Adrenal gland (tissue), 12 donors: Measurements from ENCODE around the gene FEM1B. TPM values are rescaled to one million over a fixed set of nuclear protein-coding genes. Genes with fewer than 3 reads are reported as not detected.
A peak's percentile ranks its signal among the peaks of the same experiment; 100 is the strongest.

Experiments
- DNase-seq, 7 donors: peaks; one replicate each; pipeline ENCODE4 v3.0.0-alpha.2; 2019 to 2020
- H3K27ac ChIP-seq, 5 donors: fragments of 200-600 bp; sonication (generic) in 4 of 5; 1 replicate in 3 of 5; 2 replicates in 2 of 5; pipeline versions ENCODE4 v1.5.1 to v1.8.0; 2016 to 2020; ENCODE audit warnings: mild to moderate bottlenecking in 1 of 5
- H3K27me3 ChIP-seq: fragments of 200-600 bp; 2 replicates; pipeline ENCODE4 v1.8.0; 2021
- H3K36me3 ChIP-seq, 2 donors: fragments of 200-600 bp; replicated peaks in 1 of 2; 1 replicate in 1 of 2; 2 replicates in 1 of 2; pipeline versions ENCODE4 v1.5.1 to v1.8.0; 2018 to 2022
- H3K4me1 ChIP-seq, 2 donors: fragments of 200-600 bp; replicated peaks in 1 of 2; 1 replicate in 1 of 2; 2 replicates in 1 of 2; pipeline versions ENCODE4 v1.5.1 to v1.8.0; 2018 to 2021
- H3K4me3 ChIP-seq, 4 donors: fragments of 200-600 bp; sonication (generic) in 3 of 4; one replicate each; pipeline ENCODE4 v1.5.1; 2016 to 2018
- H3K9me3 ChIP-seq, 3 donors: fragments of 200-600 bp; sonication (generic) in 1 of 3; replicated peaks in 1 of 3; 1 replicate in 2 of 3; 2 replicates in 1 of 3; pipeline versions ENCODE4 v1.5.1 to v1.8.0; 2016 to 2021
- CTCF ChIP-seq, 6 experiments: fragments of 450-650 bp in 4 of 6; fragments of 200-600 bp in 2 of 6; sonication (generic) in 1 of 6; IDR thresholded peaks; 1 replicate in 5 of 6; 2 replicates in 1 of 6; pipeline versions ENCODE4 v1.5.1 to v1.8.0; 2016 to 2021; ENCODE audit warnings: antibody characterized with exemption in 6 of 6, mild to moderate bottlenecking in 2 of 6, moderate library complexity in 1 of 6
- POLR2A ChIP-seq, 2 donors: fragments of 450-650 bp; IDR thresholded peaks; one replicate each; pipeline ENCODE4 v1.6.1; 2017; ENCODE audit warnings: antibody characterized with exemption in 2 of 2, mild to moderate bottlenecking in 2 of 2, moderate library complexity in 1 of 2
- WGBS, 4 donors: extraction: QIAGEN DNeasy Blood & Tissue Kit in 2 of 4; methylation state at CpG; one replicate each; pipeline versions ENCODE4 v1.1.5 to v1.1.7; 2013 to 2017; 5-methylcytosine and 5-hydroxymethylcytosine counted together
- intact Hi-C, 2 donors: fragments of 100-400 bp; cut with DNase I; formaldehyde crosslinking; loops; one replicate each; pipeline versions ENCODE4 v1.14.1 to v1.15.0; 2022 to 2023
- polyA plus RNA-seq, 3 donors: library from polyadenylated mRNA; stranded (reverse); fragments of 200-250 nt in 2 of 3; fragments of 350-450 nt in 1 of 3; fragmentation: Illumina TruSeq in 1 of 3; extraction: RNeasy Lipid Tissue Mini Kit (QIAGEN cat#74804) in 1 of 3; gene quantifications; one replicate each; pipeline ENCODE4 v1.2.3, GENCODE V29; 2013 to 2014
- total RNA-seq, 9 donors: library from RNA; depleted of rRNA in 4 of 9; stranded (reverse); fragments of >200 nt in 4 of 9; fragments of 120-200 nt in 1 of 9; fragmentation: NEBNext Ultra II Directional in 1 of 9; extraction: Animal tissue kit (Norgen Biotek cat#: 25700) in 1 of 9; gene quantifications; one replicate each; pipeline versions ENCODE4 v1.1.0 to v1.2.4, GENCODE V29; 2013 to 2023
- donor health status: healthy with polysubstance abuse.
- donor health status: Bipolar disorder and iron deficiency.
- donor health status: DM: yes; HTN: yes; CAD: no.
- donor health status: DM: no; HTN: no; CAD: no.
- donor health status: DM: no; HTN: no; CAD: no.
- donor health status: DM: yes; HTN: yes; CAD: no.

Gene FEM1B
- total and polyA plus RNA-seq, 12 donors = 7.0 to 61.5 (median 42.7) TPM

- Histone ChIP-seq H3K27me3 (no peaks in the 10 kb centered on the region), H3K27ac (peak overlapping the region in 3 of 5 donors; percentile 29 to 72 (median 65)), H3K4me1 (peaks cover 13 to 14% of the 10 kb centered on the region in 2 donors), H3K4me3 (no peak overlapping the region), H3K36me3 (no peaks in the 10 kb centered on the region), H3K9me3 (no peaks in the 10 kb centered on the region)
- TF ChIP-seq POLR2A (IDR thresholded peaks at IDR 0.05) (no peak), CTCF (IDR thresholded peaks at IDR 0.05) (no peak)
- intact Hi-C loops = no loop called here
- peak in 1 of 7 donors; percentile 34 for DNase-seq
- WGBS, 4 donors = 65 to 78% (median 70%) methylated on average over 6 to 17 of the region's 17 CpGs
These were observed 64.5 kb downstream of the FEM1B start for GRCh38 chr15:68341760-68342725.

DNA sequence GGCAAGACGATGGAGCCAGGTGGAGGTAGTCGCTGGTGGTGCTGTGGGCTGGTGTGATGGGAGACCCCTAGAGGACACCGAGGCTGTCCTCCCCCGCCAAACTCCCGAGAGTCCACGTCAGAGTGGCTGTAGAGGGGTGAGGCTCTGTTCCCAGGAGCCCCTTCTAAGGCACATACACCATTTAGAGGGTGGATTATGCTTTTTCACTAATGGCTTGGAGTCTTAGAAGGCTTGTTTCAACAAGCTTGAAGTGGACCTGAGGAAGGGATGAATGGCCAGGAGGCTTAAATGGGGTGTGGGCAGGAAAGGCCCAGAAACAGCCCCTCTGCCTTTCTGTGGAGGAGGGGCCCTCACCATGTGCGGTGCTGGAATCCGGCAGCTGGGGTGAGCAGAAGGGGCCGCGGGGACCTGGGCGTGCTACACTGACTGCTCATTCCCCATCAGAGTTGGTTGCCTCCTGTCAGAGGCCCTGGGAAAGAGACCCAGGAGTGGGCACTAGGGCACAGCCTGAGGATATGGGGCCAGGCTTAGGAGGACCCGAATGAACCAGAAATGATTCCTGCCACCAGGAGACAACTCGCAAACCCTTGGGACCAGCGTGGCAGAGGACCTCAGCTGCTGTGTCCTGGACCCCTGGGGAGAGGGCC is 66.2 kb downstream of the FEM1B start:
- TF ChIP-seq CTCF (IDR thresholded peaks at IDR 0.05) = no peak
- no peak for TF ChIP-seq POLR2A (IDR thresholded peaks at IDR 0.05)
- H3K27me3 ChIP-seq = no peaks in the 10 kb centered on the region
- peak overlapping the region in 1 of 5 donors; percentile 72 for H3K27ac ChIP-seq
- H3K4me3 ChIP-seq = no peak overlapping the region
- H3K4me1 ChIP-seq = peaks cover 13 to 14% of the 10 kb centered on the region in 2 donors
- intact Hi-C loops = no loop called here
- no peak for DNase-seq
- 92 to 97% (median 93%) methylated on average over 10 to 14 of the region's 14 CpGs for WGBS, 4 donors
- no peaks in the 10 kb centered on the region for H3K36me3 ChIP-seq
- H3K9me3 ChIP-seq = no peaks in the 10 kb centered on the region

DNA sequence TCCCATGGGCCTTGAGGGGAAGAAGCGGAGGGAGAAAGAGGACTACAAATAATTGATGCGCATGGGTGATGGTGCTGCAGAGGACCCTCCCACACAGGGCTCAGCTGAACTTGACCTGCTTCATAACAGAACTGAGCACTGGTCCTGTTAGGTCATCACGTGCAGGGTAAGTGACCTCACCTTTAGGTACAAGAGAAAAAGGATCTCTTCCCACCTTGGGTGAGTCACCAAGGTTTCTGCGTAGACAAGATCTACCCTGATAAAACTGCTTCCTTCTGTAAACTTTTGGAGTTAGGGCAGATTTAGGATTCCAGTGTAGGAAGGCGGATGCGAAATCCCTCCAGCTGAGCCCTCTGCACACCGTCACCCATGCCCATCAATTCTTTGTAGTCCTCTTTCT is 67.1 kb downstream of the FEM1B start:
- no peaks in the 10 kb centered on the region for H3K36me3 ChIP-seq
- intact Hi-C loops = no loop called here
- no peak for TF ChIP-seq CTCF (IDR thresholded peaks at IDR 0.05)
- TF ChIP-seq POLR2A (IDR thresholded peaks at IDR 0.05) = no peak
- H3K4me1 ChIP-seq = peaks cover 13 to 14% of the 10 kb centered on the region in 2 donors
- WGBS, 4 donors = 94 to 98% (median 96%) methylated on average over 7 of the region's 7 CpGs
- no peaks in the 10 kb centered on the region for H3K9me3 ChIP-seq
- no peak for DNase-seq
- H3K4me3 ChIP-seq = no peak overlapping the region
- no peak overlapping the region for H3K27ac ChIP-seq
- no peaks in the 10 kb centered on the region for H3K27me3 ChIP-seq

Other genes starting within 250 kb of the FEM1B start
- gene PIAS1, start 223.4 kb upstream of the FEM1B start, total RNA-seq = 10 to 100 TPM; 23.3 to 60.0 (median 39.0) TPM
- 10 to 100 TPM; 12.7 to 39.2 (median 32.9) TPM for gene PIAS1, start 223.4 kb upstream of the FEM1B start, polyA plus RNA-seq
- gene CALML4, start 72.4 kb upstream of the FEM1B start, total RNA-seq = 1 to 10 TPM; 3.3 to 8.4 (median 6.3) TPM
- 10 to 100 TPM in 2 of 3 donors, 1 to 10 TPM in 1; 8.6 to 25.1 (median 18.0) TPM for gene CALML4, start 72.4 kb upstream of the FEM1B start, polyA plus RNA-seq
- 10 to 100 TPM in 8 of 9 donors, 1 to 10 TPM in 1; 9.2 to 36.6 (median 24.6) TPM for gene CLN6, start 48.0 kb upstream of the FEM1B start, total RNA-seq
- 10 to 100 TPM; 22.8 to 33.0 (median 27.8) TPM for gene CLN6, start 48.0 kb upstream of the FEM1B start, polyA plus RNA-seq
- gene ITGA11, start 154.4 kb downstream of the FEM1B start, total RNA-seq = 10 to 100 TPM in 4 of 9 donors, 1 to 10 TPM in 5; 4.4 to 52.5 (median 9.3) TPM
- gene ITGA11, start 154.4 kb downstream of the FEM1B start, polyA plus RNA-seq = 1 to 10 TPM; 1.4 to 6.5 (median 3.8) TPM